Ovary (tissue), 3 donors: ENCODE data around the gene F12.

ENCODE experiments used
- EP300 ChIP-seq: sonication (generic); formaldehyde crosslinking; IDR thresholded peaks from one replicate; pipeline ENCODE4 v1.6.1; 2017; ENCODE audit warnings: antibody characterized with exemption
- POLR2A ChIP-seq: fragments of 450-650 bp; IDR thresholded peaks from one replicate; pipeline ENCODE4 v1.6.1; 2017; ENCODE audit warnings: antibody characterized with exemption, mild to moderate bottlenecking, moderate library complexity
- TF ChIP-seq, protein P1 (sequence below), 3 donors: fragments of 450-650 bp in 2 of 3; fragments of 200-600 bp in 1 of 3; IDR thresholded peaks; one replicate each; pipeline versions ENCODE4 v1.5.1 to v1.8.0; 2016 to 2022; ENCODE audit warnings: antibody characterized with exemption in 3 of 3, mild to moderate bottlenecking in 1 of 3
- donor health status: DM: no; HTN: no; CAD: no.

DNA sequence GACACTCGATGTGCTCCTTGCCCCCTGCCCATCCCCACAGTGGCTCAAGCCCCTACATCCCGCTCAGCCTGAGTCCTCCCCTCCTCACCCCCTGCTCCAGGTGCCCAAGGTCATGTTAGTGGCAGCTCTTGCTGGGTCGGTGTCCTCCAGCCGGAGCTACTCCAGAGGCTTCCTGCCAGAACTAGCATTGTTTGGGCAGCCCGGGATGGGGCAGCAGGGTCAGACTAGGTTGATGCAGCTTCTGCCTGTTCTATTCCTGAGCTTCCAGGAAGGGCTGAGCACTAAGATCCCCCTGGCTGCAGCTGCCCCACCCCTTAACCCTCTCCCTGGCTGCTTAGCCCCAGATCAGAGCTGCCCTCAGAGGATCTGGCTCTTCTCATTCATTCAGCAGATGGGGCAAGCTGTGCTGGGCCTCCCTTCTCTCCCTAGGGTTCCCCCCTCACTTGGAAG lies 51.0 kb downstream of the F12 start:
- TF ChIP-seq EP300 (no peak), POLR2A (no peak)
- TF ChIP-seq, protein P1, sequence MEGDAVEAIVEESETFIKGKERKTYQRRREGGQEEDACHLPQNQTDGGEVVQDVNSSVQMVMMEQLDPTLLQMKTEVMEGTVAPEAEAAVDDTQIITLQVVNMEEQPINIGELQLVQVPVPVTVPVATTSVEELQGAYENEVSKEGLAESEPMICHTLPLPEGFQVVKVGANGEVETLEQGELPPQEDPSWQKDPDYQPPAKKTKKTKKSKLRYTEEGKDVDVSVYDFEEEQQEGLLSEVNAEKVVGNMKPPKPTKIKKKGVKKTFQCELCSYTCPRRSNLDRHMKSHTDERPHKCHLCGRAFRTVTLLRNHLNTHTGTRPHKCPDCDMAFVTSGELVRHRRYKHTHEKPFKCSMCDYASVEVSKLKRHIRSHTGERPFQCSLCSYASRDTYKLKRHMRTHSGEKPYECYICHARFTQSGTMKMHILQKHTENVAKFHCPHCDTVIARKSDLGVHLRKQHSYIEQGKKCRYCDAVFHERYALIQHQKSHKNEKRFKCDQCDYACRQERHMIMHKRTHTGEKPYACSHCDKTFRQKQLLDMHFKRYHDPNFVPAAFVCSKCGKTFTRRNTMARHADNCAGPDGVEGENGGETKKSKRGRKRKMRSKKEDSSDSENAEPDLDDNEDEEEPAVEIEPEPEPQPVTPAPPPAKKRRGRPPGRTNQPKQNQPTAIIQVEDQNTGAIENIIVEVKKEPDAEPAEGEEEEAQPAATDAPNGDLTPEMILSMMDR (IDR thresholded peaks at IDR 0.05) = no peak
